Umbilical cord (tissue), 2 donors: Measurements from ENCODE around the gene BMP6. TPM values are rescaled to one million over a fixed set of nuclear protein-coding genes. Genes with fewer than 3 reads are reported as not detected.

ENCODE experiments used
- DNase-seq: peaks from one replicate; pipeline ENCODE4 v3.0.0-alpha.2; 2015; ENCODE audit warnings: low spot score
- total RNA-seq: library from RNA; depleted of rRNA; stranded (reverse); fragments of >200 nt; gene quantifications from one replicate; pipeline ENCODE4 v1.2.3, GENCODE V29; 2014; ENCODE audit warnings: low replicate concordance; ENCODE audit not compliant: insufficient read depth

The BMP6 gene
- total RNA-seq, result 144 TPM

DNA sequence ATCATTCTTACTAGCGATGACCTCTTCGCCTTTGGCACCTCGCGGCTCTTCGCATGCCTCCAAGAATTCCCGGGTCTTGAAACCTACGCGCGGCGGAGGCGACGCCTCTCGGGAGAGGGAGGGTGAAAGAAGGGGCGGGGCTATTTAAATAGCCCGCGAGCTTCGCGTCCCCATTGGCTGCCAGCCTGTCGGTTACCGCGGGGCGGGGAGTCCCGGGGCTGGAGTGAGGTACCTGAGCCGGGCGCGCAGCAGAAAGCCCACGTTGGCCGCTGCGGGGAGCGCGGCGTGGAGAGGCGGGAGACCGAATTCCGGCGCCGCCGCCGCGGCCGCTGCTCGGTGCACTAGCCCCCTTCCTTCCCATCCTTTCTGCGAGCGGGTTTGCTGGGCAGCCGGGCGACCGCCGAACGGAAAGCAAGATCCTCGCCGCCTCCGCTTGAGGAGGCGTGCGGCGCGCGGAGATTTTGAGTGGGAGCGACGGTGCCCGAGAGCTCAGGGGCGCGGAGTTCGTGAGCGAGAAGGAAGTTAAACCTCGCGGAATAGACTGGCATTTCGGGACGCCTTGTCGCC lies at the start of gene BMP6:
BMP6 (plus strand) TSS at position 251 of the 567 bp plus-strand sequence. CDS start 857 bp downstream, outside the sequence.
- peak; percentile 94 for DNase-seq

DNA sequence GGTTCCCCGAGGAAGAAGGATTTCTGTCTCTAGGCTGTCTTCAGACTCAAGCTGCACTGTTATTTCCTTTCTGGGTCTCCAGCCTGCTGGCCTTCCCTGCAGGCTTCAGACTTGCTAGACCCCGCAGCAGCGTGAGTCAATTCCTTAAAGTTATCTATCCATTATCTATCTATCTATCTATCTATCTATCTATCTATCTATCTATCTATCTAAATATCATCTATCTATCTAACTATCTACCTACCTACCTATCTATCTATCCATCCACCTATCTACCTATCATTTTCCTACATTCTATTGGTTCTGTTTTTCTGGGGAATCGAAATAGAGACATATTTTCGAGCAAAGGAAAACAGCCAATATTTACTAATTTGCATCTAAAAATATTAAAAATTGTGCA lies 48.7 kb upstream of the BMP6 start:
- DNase-seq, result no peak

DNA sequence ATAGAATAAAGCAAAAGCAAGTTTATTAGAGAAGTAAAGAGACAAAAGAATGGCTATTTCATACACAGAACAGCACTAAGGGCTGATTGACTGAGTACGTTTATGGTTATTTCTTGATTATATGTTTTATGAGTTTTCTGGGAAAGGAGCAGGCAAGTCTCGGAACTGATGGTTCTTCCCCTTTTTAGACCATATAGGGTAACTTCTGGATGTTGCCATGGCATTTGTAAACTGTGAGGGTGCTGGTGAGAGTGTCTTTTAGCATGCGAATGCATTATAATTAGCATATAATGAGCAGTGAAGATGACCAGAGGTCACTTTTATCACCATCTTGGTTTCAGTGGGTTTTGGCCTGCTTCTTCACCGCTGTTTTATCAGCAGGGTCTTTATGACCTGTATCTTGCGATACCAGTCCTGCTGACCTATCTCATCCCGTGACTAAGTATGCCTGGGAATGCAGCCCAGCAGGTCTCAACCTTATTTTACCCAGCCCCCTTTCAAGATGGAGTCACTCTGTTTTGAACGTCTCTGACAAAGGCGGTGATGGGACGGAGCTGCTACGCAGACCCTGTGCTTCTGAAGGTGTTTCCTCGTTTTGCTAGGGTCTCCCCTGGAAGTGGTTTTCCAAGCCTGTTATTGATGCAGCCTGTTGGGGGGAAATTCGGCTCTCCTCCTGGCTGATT lies 45.4 kb upstream of the BMP6 start:
- no peak for DNase-seq

DNA sequence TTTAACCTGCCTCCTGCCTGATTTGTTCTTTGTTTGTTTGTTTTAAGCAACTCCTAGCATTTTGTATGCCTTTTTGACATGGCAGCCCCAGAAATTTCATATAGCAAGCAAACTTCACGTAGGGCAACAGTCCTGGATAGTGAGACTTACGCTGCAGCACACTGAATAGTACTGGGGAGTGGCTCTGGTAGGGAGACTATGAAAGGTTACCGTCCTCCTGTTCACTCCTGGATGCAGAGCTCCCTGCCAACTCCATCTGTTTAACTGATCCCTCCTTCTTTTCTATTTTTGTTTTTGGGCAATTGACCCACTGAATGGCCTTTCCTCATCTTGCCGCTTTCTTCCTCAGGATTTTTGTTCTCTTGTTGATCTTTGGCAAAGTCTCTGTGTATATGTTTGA lies 44.5 kb upstream of the BMP6 start:
- DNase-seq, result no peak

DNA sequence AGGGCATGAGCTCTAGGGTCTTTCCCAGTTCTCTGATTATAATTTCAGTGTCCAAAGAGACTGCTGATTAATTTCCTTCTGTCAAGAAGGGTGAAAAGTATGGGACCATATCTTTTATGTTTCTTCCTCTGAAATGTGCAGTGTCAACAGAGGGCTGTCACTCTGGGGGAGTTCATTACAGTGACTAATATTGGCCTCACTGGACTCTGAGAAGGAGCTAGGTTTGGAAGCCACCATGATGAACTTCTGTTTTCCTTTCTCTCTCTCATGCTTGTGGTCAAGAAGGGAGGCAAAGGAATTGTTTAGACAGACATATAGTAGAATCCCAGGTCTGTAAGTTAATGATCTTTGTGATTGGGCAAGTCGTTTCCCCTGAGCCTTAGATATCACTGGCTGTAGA lies 41.8 kb upstream of the BMP6 start:
- no peak for DNase-seq

DNA sequence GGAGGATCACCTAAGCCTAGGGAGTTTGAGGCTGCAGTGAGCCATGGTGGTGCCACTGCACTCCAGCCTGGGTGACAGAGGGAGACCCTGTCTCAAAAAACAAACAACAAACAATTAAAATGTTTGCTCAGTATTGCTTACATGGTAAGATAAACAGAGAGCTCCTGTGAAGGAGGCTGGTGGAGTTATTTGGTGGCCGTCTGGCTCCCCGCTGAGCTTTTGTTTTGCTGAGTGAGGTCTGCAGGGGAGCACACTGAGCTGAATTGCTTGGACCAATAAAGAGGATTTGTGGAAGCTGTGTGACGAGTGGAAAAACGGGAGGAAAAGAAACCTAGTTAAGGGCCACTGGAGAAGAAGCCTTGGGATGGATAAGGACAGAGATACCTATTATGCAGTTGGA lies 41.1 kb upstream of the BMP6 start:
- DNase-seq, result no peak

DNA sequence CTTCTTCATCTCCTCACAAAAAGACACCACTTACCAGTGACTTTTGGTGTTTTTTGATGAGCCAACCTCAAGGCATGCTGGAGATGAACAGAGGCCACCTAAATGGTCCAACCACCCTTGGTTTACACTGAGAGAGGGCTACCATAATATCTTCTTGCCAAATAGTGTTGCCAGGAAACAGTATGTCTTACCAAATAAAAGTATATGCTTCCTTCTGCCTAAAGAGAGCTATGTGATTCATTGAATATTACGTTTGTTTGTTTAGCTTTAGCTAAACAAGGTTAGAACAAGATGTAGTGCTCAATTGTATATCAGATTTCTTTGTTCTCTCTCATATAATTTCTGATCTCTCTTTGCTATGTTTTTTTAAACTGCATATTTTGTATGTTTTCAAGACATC lies 40.6 kb upstream of the BMP6 start:
- no peak for DNase-seq

DNA sequence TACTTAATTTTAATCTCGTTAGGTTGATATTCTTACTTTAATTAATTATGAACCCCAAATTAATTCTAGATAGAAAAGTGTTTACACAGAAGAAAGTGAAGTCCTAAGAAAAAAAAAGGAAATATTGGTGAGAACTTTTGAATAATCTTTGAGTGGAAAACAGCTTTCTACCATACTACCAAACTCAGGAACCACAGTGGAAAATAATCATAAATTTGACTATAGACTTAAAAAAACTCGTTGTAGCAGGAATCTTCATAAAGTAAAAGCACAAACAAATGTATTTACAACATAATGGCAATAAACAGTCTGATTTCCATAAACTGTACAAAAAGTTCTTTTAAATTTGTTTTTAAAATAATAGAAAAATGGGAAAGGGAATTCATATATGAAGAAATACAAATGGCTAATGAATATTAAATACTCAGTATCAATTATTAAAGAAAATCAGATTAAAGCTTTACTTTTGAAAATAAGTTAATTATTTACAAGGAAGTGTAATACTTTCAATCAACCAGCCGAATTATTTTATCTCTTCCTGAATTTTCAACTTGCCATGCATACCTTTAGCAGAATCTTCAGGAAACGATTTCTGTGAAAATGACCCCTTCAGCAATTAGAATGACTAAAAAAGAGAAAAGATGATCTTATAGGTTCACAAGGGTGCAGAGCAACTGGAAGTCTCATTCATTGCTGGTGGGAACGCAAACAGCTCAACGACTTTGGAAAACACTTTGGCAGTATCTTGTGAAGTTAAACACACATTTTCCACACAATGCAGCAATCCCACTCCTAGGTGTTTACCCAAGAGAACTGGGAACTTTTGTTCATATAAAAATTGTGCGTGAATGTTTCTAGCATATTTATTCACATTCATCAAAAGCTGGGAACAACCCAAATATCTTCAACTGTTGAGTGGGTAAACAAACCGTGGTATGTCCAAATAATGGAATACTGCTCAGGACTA lies 38.5 kb upstream of the BMP6 start:
- DNase-seq, result no peak

DNA sequence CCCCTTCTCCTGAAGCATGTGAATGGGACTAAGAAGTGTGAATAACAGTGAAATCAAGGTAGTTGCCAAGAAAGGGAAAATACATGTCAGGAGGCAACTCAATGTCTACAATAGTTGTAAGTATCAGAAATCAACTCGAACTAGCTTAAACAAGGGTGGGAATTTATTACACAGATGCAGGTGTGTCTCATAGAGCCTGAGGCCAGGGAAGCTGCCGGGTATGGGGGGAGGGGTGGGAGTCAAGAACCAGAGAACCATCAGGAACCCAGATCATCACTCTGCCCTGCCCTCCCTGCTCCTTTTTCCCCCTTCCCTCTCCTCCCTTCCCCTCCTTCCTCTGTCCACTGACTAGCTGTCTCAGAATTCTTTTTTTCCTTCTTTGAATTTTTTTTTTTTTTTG lies 34.9 kb upstream of the BMP6 start:
- DNase-seq, result no peak

DNA sequence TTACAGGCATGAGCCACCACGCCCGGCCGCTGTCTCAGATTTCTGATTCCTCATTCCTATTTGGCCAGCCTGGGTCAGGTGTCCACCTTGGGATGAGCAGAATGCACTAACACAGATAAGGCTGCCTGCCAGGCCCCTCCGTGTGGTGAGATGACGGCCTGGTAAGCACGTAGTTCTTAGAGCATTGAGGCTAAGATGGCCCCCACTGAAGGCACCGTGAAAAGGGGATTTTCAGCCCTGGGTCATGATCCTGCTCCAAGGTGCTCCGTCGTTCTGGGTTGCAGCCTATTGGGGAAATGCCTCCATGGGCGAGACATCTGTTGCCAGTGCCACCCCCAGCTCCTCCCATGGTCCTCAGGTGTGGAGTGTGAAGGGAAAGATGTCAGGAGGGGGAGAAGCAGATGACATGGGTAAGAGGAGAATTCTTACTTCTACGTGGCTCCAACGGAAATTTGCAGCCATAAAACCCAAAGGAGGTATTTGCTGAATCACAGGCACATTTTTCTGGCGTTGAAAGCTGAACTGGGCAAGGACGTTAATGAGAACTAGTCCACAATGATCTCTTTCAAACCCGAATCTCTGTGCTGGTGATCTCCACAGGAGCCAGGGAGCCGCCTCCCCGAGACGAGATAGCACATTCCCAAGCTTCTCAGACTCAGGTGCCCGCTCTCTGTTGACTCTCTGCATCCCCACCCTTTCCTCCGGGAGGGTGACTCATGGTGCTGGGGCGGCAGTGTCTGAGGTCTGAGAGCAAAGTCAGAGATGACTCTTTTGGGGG lies 34.0 kb upstream of the BMP6 start:
- DNase-seq, result no peak

DNA sequence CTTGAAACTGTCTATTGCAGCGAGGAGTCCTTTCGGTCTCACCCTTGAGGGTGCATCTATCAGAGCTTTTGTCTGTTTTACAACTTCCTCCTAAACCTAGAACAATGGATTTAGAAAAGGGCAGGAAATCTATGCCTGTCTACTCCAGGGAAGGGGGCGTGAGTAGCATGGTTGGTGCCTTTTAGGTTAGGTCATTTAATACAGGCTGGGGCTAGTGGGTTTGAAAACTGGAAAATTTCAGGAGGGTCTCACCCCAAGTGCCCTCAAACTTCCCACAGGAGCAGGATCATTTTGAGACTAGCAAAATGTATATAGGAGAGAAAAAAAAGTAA lies 33.5 kb upstream of the BMP6 start:
- no peak for DNase-seq

DNA sequence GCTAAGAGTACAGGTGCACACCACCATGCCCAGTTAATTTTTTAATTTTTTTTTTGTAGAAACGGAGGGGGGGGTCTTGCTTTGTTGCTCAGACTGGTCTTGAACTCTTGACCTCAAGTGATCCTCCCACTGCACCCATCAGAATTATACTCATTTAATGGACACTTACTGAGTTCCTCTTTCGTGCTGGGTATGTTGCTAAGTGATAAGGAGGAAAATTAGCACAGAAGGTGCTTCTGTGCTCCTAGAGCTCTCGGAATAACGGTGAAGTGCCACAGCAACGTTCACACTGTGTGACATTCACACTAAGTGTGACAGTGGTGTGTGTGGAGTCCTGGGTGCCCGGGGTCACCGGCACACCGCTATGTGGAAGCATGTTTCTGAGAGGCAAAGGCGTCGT lies 32.1 kb upstream of the BMP6 start:
- no peak for DNase-seq

DNA sequence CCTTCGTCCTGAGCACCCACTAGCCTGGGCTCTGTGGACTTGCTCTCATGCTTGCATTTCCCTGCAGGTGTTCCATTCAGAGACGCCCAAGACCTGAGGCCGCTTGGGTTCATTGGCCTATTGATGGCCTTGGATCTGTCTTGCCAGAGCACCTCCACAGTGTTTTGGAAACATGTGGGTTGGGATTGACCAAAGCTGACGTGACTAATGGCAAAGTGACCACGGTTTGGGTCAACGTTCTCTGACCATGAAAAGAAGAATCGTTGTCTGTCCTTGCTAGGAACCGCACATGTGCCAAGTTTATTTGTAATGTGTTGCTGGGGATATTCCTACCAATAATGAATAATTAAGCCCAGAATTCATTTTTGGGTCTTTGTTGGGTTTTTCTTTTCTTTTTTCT lies 29.8 kb upstream of the BMP6 start:
- DNase-seq, result no peak

DNA sequence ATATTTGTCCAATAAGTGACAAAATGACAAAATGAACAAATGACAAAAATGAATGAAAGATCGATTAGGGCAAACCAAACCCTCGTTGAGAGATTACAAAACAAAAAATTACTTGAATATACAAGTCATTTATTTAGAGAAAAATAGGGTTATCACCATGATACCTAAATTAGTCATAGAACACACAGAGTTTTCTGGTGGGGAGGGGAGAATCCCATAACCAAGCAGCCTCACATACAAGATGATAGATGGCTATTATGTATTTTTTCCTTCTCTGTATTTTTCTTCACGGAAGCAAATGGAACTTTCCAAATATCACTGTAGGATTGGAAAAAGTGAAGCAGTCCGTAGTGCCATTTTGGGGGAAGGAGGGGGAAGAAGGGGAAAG lies 28.5 kb upstream of the BMP6 start:
- DNase-seq, result peak; percentile 12

DNA sequence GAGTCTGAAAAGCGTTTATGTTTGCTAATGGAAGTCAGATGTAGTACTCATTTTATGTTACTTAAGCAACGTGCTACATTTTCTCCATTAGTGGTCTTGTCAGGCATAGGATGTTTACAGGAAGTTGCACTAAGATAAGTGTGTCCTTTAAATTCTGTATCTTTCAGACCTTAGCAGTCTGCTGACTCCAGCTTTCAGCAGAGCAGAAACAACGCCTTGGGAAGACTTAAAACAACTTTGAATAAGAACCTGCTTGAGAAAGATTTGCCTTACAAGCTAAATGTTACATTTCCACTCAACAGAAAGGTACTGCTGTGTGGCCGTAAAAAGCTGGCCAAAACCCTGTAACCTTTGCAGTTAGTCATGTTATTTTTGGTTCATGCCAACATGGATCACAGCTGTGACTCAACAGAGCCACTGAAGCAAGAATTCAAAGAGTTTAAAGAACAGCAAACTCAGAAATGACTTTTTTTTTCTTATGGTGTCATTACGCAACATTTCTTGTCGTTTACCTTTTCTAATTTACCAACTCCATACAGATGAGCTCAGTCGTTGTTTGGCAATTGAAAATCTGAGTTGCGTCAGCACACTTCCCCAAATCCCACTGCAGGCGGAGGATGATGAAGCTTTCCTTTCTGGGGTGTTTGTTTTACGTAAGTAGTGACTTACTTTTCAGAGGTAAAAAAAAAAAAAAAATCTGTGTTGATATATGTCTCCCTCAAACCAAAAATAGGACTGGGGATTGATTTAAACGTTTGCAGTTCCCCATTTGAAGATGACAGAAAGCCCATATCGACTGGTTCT lies 27.9 kb upstream of the BMP6 start:
- peak; percentile 59 for DNase-seq

DNA sequence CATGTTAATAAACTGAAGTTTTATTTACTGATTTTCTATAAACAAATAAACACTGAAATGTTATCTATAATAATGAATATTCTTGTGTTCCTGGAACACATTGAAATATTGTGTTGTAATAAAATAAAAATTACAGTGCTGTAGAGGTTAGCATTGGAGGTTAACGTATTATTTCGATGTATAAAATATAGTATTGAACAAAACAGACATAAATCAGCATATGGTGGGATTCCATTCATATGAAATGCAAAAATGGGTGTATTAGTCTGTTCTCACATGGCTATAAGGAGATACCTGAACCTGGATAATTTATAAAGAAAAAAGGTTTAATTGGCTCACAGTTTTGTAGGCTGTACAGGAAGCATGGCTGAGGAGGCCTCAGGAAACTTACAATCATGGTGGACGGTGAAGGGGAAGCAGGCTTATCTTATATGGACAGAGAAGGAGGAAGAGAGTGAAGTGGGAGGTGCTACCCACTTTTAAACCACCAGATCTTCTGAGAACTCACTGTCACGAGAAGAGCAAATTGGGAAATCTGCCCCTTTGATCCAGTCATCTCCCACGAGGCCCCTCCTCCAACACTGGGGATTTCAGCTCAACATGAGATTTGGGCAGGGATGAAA lies 24.6 kb upstream of the BMP6 start:
- no peak for DNase-seq

DNA sequence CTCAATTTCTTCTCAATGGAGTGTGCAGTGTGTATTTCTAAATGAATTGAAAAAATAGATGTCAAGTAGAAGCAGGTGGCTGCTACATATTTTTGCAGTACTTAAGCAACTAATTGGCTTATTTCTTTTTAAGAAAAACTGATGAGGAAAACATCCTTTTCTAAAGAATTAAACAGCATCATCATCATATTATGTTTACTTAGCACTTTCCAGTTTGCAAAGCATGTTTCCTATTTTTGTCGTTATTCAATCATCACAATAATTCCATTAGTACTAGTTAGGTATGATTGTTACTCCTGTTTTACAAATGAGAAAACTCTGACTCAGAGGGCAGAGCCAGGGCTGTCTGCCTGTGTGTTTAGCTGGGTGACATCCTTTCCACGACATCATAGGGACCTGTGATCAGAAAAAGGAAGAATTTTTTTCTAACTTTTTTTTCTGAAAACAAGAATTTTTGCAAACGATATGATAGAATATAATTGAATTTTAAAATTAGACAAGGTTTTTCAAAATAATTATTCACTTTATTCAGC lies 22.7 kb upstream of the BMP6 start:
- no peak for DNase-seq

DNA sequence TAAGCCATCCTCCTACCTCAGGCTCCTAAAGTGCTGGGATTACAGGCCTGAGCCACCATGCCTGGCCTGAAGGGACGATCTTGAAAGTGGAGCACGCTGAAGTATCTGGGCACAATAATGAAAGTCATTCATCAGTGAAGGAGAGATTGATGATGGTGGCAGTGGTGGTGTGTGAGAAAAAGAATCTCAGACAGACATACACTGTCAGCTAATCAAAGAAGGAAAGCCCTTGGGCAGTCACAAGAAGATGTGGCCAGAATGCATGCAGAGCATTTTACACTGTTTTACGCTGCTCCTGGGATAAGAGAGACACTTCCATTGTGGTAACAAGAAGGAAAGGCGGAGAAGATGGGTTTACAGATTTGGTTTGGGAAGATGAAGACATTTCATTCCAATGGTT lies 20.4 kb upstream of the BMP6 start:
- DNase-seq, result no peak

DNA sequence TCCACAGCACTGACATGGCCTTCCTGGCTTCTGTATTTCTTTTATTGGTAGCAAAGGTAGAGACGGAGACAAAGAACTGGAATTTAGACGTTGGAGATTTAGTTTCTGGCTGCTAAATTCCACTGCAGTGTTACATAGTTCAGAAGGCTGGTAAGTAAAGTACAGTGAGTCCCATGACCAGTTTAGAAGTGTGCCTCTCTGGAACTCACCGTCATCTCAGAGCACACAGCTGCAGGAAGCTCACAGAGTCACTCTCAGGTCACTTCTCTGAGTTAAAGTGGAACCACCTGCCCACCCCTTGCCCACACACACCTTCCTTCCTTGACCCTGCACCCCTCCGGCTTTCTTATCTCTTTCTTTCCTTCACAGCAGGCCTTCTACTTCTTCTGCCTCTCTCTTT lies 19.6 kb upstream of the BMP6 start:
- no peak for DNase-seq

DNA sequence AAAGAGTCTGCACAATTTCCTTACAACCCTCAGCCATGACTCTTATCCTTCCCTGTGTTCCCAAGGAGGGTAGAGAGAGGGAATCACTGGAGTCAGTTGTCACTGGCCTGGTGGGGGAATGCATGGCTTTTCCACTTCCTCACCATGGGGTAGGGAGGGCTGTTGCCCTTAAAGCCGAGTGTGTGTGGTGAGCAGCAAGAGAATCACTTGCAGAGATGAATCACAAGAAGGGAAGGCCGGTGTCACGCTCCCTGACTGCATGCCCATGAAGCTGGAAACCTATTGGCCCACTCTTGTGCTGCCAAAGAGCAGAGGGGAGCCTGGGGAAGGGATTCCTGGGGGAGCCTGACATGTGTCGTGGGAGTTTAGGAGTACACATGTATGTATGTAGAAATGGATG lies 18.1 kb upstream of the BMP6 start:
- DNase-seq, result no peak
